ENCODE results near the gene ZMYND8. TPM values are rescaled to one million over a fixed set of nuclear protein-coding genes. Genes with fewer than 3 reads are reported as not detected.

ZMYND8 gene
- total RNA-seq, 1 donor from 2014 or later = 45.7 TPM

- intact Hi-C loops (cut with DNase I) = no loop called here
- TF ChIP-seq CTCF (IDR thresholded peaks at IDR 0.05) = no peak
- H3K4me1 ChIP-seq = peaks cover 28% of the 10 kb centered on the region
- H3K36me3 ChIP-seq = peaks cover 42% of the 10 kb centered on the region
- DNase-seq (no peak), ATAC-seq (no peak)
- H3K27me3 ChIP-seq = no peaks in the 10 kb centered on the region
- H3K27ac ChIP-seq = peak overlapping the region; percentile 73
- H3K4me3 ChIP-seq = no peak overlapping the region
- no peaks in the 10 kb centered on the region for H3K9me3 ChIP-seq
Observed at GRCh38 chr20:47275548-47275947, 81.0 kb downstream of the ZMYND8 start.

- intact Hi-C loops (cut with DNase I) = loop anchor here (5.0 kb wide), 1 partner anchor 108 kb away; no protein-coding TSS in a partner anchor
- Histone ChIP-seq H3K9me3 (no peaks in the 10 kb centered on the region), H3K27ac (peak overlapping the region; percentile 73), H3K4me1 (peaks cover 28% of the 10 kb centered on the region), H3K36me3 (peaks cover 42% of the 10 kb centered on the region), H3K4me3 (no peak overlapping the region), H3K27me3 (no peaks in the 10 kb centered on the region)
- TF ChIP-seq CTCF (IDR thresholded peaks at IDR 0.05) = no peak
- DNase-seq (no peak), ATAC-seq (peak; percentile 80)
Observed at GRCh38 chr20:47274401-47275108, 81.9 kb downstream of the ZMYND8 start.

GRCh38 chr20:47273591-47274235 lies 82.8 kb downstream of the ZMYND8 start:
- Histone ChIP-seq H3K9me3 (no peaks in the 10 kb centered on the region), H3K4me3 (no peak overlapping the region), H3K27me3 (no peaks in the 10 kb centered on the region), H3K4me1 (peaks cover 28% of the 10 kb centered on the region), H3K36me3 (peaks cover 44% of the 10 kb centered on the region), H3K27ac (peak overlapping the region; percentile 73)
- ATAC-seq (no peak), DNase-seq (no peak)
- intact Hi-C loops (cut with DNase I) = loop anchor here (5.0 kb wide), 1 partner anchor 109 kb away; no protein-coding TSS in a partner anchor
- no peak for TF ChIP-seq CTCF (IDR thresholded peaks at IDR 0.05)

GRCh38 chr20:47272893-47273590 lies 83.5 kb downstream of the ZMYND8 start:
- Histone ChIP-seq H3K27ac (peak overlapping the region; percentile 73), H3K9me3 (no peaks in the 10 kb centered on the region), H3K4me3 (no peak overlapping the region), H3K4me1 (peaks cover 28% of the 10 kb centered on the region), H3K27me3 (no peaks in the 10 kb centered on the region), H3K36me3 (peaks cover 46% of the 10 kb centered on the region)
- no peak for DNase-seq
- TF ChIP-seq CTCF (IDR thresholded peaks at IDR 0.05) = peak; percentile 90
- intact Hi-C loops (cut with DNase I) = loop anchor here (5.0 kb wide), 1 partner anchor 109 kb away; no protein-coding TSS in a partner anchor
- peak; percentile 92 for ATAC-seq

GRCh38 chr20:47271046-47271615 lies 85.4 kb downstream of the ZMYND8 start:
- ATAC-seq (no peak), DNase-seq (no peak)
- no peak overlapping the region for H3K4me3 ChIP-seq
- H3K9me3 ChIP-seq = no peaks in the 10 kb centered on the region
- H3K36me3 ChIP-seq = peaks cover 50% of the 10 kb centered on the region
- no peak for TF ChIP-seq CTCF (IDR thresholded peaks at IDR 0.05)
- H3K27ac ChIP-seq = no peak overlapping the region
- peaks cover 28% of the 10 kb centered on the region for H3K4me1 ChIP-seq
- intact Hi-C loops (cut with DNase I) = loop anchor here (5.0 kb wide), 1 partner anchor 111 kb away; no protein-coding TSS in a partner anchor
- H3K27me3 ChIP-seq = no peaks in the 10 kb centered on the region
